ENCODE measurements around the gene GIT2.
A peak's percentile ranks its signal among the peaks of the same experiment; 100 is the strongest.

Gene GIT2

DNA sequence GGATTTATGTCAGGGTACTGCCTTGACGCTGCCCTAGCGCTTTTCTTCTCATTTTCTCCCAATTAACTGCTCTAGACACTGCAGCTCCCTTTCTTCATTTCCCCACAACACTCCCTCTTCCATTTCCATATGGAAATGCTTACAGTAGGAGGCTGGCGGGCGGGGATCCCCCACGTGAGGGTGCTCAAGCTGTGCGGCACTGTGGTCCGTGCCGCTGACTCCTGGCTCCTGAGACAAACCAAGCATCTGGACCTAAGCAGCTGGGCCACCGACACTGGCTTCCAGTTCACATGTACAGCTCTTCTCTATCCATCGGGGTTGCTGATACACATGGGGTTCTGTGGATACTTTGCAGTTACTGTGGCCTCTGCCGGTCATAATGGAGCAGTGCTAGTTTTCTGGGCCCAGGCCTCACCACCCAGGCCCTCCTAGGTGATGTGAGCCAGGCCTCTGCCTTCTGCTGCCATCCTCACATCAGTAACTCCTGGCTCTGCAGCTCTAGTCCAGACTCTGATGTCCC lies 75.8 kb downstream of the GIT2 start:
- DNase-seq, result no peak
- Histone ChIP-seq H3K27me3 (replicated peaks) (no peaks in the 10 kb centered on the region), H3K27ac (no peak overlapping the region), H3K36me3 (replicated peaks) (peaks cover 24% of the 10 kb centered on the region), H3K4me3 (ENCODE audit: low read depth, low read length) (no peak overlapping the region)
- in situ Hi-C loops (cut with HindIII; ENCODE audit: low pct_ligation_motif_present, low sequenced_read_pairs), result no loop called here
- TF ChIP-seq, protein P1, sequence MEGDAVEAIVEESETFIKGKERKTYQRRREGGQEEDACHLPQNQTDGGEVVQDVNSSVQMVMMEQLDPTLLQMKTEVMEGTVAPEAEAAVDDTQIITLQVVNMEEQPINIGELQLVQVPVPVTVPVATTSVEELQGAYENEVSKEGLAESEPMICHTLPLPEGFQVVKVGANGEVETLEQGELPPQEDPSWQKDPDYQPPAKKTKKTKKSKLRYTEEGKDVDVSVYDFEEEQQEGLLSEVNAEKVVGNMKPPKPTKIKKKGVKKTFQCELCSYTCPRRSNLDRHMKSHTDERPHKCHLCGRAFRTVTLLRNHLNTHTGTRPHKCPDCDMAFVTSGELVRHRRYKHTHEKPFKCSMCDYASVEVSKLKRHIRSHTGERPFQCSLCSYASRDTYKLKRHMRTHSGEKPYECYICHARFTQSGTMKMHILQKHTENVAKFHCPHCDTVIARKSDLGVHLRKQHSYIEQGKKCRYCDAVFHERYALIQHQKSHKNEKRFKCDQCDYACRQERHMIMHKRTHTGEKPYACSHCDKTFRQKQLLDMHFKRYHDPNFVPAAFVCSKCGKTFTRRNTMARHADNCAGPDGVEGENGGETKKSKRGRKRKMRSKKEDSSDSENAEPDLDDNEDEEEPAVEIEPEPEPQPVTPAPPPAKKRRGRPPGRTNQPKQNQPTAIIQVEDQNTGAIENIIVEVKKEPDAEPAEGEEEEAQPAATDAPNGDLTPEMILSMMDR (IDR thresholded peaks at IDR 0.05; ENCODE audit: low read depth, low read length, missing control alignments), result no peak

DNA sequence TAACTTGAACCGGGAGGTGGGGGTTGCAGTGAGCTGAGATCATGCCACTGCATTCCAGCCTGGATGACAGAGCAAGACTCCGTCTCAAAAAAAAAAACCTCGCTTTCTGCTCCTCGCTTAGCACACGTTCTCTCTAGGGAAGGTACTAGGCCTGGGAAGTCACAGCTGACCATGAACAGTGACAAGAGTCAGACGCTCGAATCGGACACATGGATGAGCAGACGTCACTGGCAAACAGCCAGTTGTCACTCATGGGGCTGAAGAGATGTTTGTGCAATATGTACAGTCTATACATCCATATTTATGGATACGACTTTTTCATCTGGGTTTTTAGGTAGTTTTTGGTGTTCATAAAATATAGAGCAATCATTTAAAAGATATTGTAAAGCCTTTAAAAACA lies 76.7 kb downstream of the GIT2 start:
- Histone ChIP-seq H3K36me3 (replicated peaks) (peaks cover 30% of the 10 kb centered on the region), H3K27me3 (replicated peaks) (no peaks in the 10 kb centered on the region)
- peak; percentile 20 for DNase-seq

DNA sequence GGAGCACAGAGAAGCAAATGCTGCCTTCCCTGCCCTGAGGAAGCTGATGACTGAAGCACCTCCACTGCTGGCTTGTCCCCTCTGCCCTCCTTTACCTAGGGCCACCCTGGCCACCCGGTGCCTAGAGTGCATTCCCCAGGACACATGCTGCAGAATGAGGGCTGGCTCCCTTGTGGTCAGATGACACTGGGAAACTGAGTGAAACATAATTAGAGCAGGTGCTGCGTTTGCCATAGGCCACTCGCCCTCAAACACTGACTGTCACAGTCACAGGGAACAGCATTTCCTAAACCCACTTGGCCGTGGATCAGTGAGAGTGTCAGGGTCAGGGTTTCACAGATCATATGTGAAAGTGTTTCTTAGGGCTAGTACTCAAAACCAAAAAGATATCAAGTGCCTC lies 80.1 kb downstream of the GIT2 start:
- peaks cover 39% of the 10 kb centered on the region for H3K36me3 ChIP-seq (replicated peaks)

More for the DNA sequence above, 76.7 kb downstream of the GIT2 start:
- in situ Hi-C loops (cut with HindIII; ENCODE audit: low pct_ligation_motif_present, low sequenced_read_pairs), result no loop called here
- no peak overlapping the region for H3K4me3 ChIP-seq (ENCODE audit: low read depth, low read length)
- H3K27ac ChIP-seq, result no peak overlapping the region
- TF ChIP-seq, protein P1 (IDR thresholded peaks at IDR 0.05; ENCODE audit: low read depth, low read length, missing control alignments), result no peak

DNA sequence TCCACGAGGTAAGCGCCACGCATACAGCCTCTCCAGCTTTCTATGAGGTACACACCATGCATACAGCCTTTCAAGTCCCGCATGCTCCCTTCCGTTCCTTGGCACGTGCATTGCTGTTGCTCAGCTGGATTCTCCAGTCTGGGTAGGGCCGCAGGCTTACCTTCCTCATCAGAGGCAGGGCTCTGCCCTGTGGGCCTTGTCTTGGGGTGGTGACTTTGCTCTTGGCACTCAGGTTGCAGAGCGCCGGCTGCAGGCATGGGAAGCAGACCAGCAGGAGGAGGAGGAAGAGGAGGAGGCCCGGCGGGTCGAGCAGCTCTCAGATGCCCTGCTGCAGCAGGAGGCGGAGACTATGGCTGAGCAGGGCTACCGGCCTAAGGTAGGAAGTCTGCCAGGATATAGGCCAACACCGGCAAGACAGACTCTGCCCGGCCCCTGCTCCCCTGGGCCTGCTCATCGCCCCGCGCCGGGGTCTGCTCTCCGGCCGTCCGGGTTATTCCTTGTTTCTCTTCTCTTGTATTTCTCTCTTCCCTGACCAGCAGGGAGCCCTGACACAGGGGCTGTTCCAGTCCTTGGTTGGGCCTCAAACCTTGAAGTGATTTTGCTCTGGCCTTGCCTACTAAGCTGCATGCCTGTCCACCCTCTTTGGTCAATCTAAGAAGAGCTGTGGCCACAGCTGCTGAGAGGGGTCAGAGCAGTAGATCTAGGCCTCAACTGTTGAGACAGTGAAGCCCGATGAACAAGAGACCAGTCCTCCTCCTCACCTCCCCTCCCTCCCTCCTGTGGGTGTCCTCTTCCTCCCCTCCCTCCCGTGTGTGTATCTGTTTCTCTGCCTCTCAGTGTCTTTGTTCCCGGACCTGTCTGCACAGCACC lies 80.8 kb downstream of the GIT2 start:
- Histone ChIP-seq H3K36me3 (replicated peaks) (peaks cover 43% of the 10 kb centered on the region), H3K27ac (no peak overlapping the region), H3K4me3 (ENCODE audit: low read depth, low read length) (no peak overlapping the region), H3K27me3 (replicated peaks) (no peaks in the 10 kb centered on the region)
- TF ChIP-seq, protein P1 (IDR thresholded peaks at IDR 0.05; ENCODE audit: low read depth, low read length, missing control alignments), result no peak
- no peak for DNase-seq
- in situ Hi-C loops (cut with HindIII; ENCODE audit: low pct_ligation_motif_present, low sequenced_read_pairs), result no loop called here

More for the DNA sequence above, 80.1 kb downstream of the GIT2 start:
- no peak for DNase-seq
- TF ChIP-seq, protein P1 (IDR thresholded peaks at IDR 0.05; ENCODE audit: low read depth, low read length, missing control alignments), result no peak
- no peak overlapping the region for H3K4me3 ChIP-seq (ENCODE audit: low read depth, low read length)
- H3K27me3 ChIP-seq (replicated peaks), result no peaks in the 10 kb centered on the region
- no peak overlapping the region for H3K27ac ChIP-seq
- in situ Hi-C loops (cut with HindIII; ENCODE audit: low pct_ligation_motif_present, low sequenced_read_pairs), result no loop called here

DNA sequence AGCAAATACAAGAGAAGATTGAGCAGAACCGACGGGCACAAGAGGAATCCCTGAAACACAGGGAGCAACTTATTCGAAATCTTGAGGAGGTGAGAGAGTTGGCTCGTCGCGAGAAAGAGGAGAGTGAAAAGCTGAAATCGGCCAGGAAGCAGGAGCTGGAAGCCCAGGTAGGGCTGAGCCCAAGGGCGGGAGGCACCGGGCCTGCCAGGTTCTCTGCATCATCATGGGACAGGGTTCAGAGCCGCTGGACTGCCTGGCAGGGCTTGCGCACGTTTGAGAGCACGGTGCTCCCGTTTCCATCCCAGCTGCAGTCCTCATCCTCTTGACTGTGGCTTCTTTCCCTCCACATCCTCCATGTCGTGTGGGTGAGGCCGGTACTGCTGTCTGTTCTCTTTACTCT lies 81.7 kb downstream of the GIT2 start:
- H3K27ac ChIP-seq, result no peak overlapping the region
- H3K27me3 ChIP-seq (replicated peaks), result no peaks in the 10 kb centered on the region
- no peak overlapping the region for H3K4me3 ChIP-seq (ENCODE audit: low read depth, low read length)
- TF ChIP-seq, protein P1 (IDR thresholded peaks at IDR 0.05; ENCODE audit: low read depth, low read length, missing control alignments), result no peak
- H3K36me3 ChIP-seq (replicated peaks), result peaks cover 43% of the 10 kb centered on the region
- no peak for DNase-seq
- in situ Hi-C loops (cut with HindIII; ENCODE audit: low pct_ligation_motif_present, low sequenced_read_pairs), result no loop called here
